Measurements from ENCODE around the gene TMEM88.

TMEM88 gene

DNA sequence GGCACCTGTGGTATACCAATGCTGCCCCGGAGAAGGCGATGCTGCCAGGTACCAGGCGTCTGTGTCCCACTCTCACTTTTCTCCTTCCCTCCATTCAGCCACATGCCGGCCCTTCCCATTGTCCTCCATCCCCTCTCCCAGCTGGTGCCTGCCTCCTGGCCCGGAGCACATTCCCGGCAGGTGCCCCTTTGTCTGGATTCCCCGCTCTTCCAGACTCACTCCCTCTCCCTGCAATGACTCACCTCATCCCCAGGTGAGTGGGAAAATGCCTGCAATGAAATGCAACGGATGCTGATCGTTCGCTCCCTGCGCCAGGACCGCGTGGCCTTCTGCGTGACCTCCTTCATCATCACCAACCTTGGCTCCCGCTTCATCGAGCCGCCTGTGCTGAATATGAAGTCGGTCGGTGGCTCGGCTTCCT lies 31.3 kb upstream of the TMEM88 start:
- no peak overlapping the region for H3K4me3 ChIP-seq (ENCODE audit: low read depth, low read length)
- no peak for DNase-seq (ENCODE audit: low read depth)
- TF ChIP-seq, protein P1, sequence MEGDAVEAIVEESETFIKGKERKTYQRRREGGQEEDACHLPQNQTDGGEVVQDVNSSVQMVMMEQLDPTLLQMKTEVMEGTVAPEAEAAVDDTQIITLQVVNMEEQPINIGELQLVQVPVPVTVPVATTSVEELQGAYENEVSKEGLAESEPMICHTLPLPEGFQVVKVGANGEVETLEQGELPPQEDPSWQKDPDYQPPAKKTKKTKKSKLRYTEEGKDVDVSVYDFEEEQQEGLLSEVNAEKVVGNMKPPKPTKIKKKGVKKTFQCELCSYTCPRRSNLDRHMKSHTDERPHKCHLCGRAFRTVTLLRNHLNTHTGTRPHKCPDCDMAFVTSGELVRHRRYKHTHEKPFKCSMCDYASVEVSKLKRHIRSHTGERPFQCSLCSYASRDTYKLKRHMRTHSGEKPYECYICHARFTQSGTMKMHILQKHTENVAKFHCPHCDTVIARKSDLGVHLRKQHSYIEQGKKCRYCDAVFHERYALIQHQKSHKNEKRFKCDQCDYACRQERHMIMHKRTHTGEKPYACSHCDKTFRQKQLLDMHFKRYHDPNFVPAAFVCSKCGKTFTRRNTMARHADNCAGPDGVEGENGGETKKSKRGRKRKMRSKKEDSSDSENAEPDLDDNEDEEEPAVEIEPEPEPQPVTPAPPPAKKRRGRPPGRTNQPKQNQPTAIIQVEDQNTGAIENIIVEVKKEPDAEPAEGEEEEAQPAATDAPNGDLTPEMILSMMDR (IDR thresholded peaks at IDR 0.05; ENCODE audit: insufficient read depth, low read depth, low read length, missing control alignments) = no peak

- H3K4me3 ChIP-seq (ENCODE audit: low read depth, low read length) = no peak overlapping the region
- TF ChIP-seq, protein P1 (IDR thresholded peaks at IDR 0.05; ENCODE audit: insufficient read depth, low read depth, low read length, missing control alignments) = no peak
- no peak for DNase-seq (ENCODE audit: low read depth)
Measured at GRCh38 chr17:7824021-7824924, 30.6 kb upstream of the TMEM88 start.

GRCh38 chr17:7825206-7825990 lies 29.5 kb upstream of the TMEM88 start:
- DNase-seq (ENCODE audit: low read depth) = no peak
- TF ChIP-seq, protein P1 (IDR thresholded peaks at IDR 0.05; ENCODE audit: insufficient read depth, low read depth, low read length, missing control alignments) = no peak
- H3K4me3 ChIP-seq (ENCODE audit: low read depth, low read length) = no peak overlapping the region

DNA sequence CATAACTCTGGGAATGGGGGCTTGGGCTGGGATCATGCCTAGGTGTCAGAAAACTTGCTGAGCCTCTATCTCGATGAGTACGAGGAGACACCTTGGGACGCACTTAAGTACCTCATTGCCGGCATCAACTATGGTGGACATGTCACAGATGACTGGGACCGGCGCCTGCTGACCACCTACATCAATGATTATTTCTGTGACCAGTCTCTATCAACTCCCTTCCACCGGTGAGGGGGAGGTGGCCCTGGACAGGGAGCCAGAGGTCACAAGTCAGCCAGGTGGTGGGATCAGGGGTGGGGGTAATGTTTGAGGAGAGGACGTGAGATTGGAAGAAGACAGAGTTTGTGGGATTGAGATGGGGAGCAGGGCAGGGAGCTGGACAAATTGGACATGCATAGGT lies 24.2 kb upstream of the TMEM88 start:
- DNase-seq (ENCODE audit: low read depth) = no peak
- TF ChIP-seq, protein P1 (IDR thresholded peaks at IDR 0.05; ENCODE audit: insufficient read depth, low read depth, low read length, missing control alignments) = no peak
- H3K4me3 ChIP-seq (ENCODE audit: low read depth, low read length) = no peak overlapping the region

DNA sequence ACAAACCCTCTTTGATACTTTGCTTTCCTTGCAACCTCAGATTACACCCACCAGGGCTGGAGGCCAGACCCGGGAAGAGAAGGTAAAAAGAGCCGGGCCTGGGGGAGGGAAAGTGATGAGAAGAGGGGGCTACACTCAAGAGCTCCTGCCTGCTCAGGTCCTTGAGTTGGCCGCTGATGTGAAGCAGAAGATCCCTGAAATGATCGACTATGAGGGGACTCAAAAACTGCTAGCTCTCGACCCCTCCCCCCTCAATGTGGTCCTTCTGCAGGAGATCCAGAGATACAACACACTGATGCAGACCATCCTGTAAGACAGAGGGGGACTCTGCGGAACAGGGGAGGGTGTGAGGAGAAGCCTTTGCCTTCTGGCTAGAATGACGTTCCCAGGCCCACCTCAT lies 23.6 kb upstream of the TMEM88 start:
- TF ChIP-seq, protein P1 (IDR thresholded peaks at IDR 0.05; ENCODE audit: insufficient read depth, low read depth, low read length, missing control alignments) = no peak
- no peak overlapping the region for H3K4me3 ChIP-seq (ENCODE audit: low read depth, low read length)

GRCh38 chr17:7832431-7832830 lies 22.4 kb upstream of the TMEM88 start:
- TF ChIP-seq, protein P1 (IDR thresholded peaks at IDR 0.05; ENCODE audit: insufficient read depth, low read depth, low read length, missing control alignments) = no peak
- DNase-seq (ENCODE audit: low read depth) = no peak
- H3K4me3 ChIP-seq (ENCODE audit: low read depth, low read length) = no peak overlapping the region

More for the DNA sequence above, 23.6 kb upstream of the TMEM88 start:
- no peak for DNase-seq (ENCODE audit: low read depth)
